Loucy (cell line): ENCODE data around the gene CACNA1I.
A peak's percentile ranks its signal among the peaks of the same experiment; 100 is the strongest.

Source experiments
- H2AFZ ChIP-seq: fragments of 200-600 bp; sonication (generic); 2 replicates; pipeline ENCODE4 v1.6.0; 2016; ENCODE audit warnings: antibody characterized with exemption, mild to moderate bottlenecking, low read length, moderate library complexity
- H3F3A ChIP-seq: fragments of 200-600 bp; 2 replicates; pipeline ENCODE4 v1.6.0; 2016; ENCODE audit warnings: antibody characterized with exemption, low read depth, mild to moderate bottlenecking
- H3K27me3 ChIP-seq: fragments of 200-600 bp; sonication (generic); 2 replicates; pipeline ENCODE4 v1.6.1; 2014; ENCODE audit warnings: low read length, mild to moderate bottlenecking; ENCODE audit not compliant: insufficient read depth, poor library complexity, severe bottlenecking
- H3K36me3 ChIP-seq: fragments of 200-600 bp; sonication (generic); 2 replicates; pipeline ENCODE4 v1.6.1; 2016; ENCODE audit warnings: low read length; ENCODE audit not compliant: insufficient read depth
- H3K4me1 ChIP-seq: fragments of 200-600 bp; sonication (generic); 2 replicates; pipeline ENCODE4 v1.5.1; 2014; ENCODE audit warnings: low read length, mild to moderate bottlenecking; ENCODE audit not compliant: insufficient read depth, poor library complexity, severe bottlenecking
- H3K4me2 ChIP-seq: fragments of 200-600 bp; sonication (generic); 2 replicates; pipeline ENCODE4 v1.6.0; 2014; ENCODE audit warnings: antibody characterized with exemption, low read length, low read depth, mild to moderate bottlenecking; ENCODE audit not compliant: poor library complexity, severe bottlenecking
- H3K4me3 ChIP-seq: fragments of 200-600 bp; sonication (generic); 2 replicates; pipeline ENCODE4 v1.5.1; 2014; ENCODE audit warnings: low read length, mild to moderate bottlenecking, mixed read lengths; ENCODE audit not compliant: poor library complexity, severe bottlenecking
- H3K79me2 ChIP-seq: fragments of 200-600 bp; sonication (generic); 2 replicates; pipeline ENCODE4 v1.6.1; 2014; ENCODE audit warnings: low read length; ENCODE audit not compliant: insufficient read depth
- H3K9ac ChIP-seq: fragments of 200-600 bp; sonication (generic); 2 replicates; pipeline ENCODE4 v1.6.0; 2014; ENCODE audit warnings: mild to moderate bottlenecking, low read depth, low read length, moderate library complexity; ENCODE audit not compliant: poor library complexity, severe bottlenecking
- H3K9me2 ChIP-seq: fragments of 200-600 bp; sonication (generic); replicated peaks from 2 replicates; pipeline ENCODE4 v1.6.1; 2016; ENCODE audit warnings: low read depth, low read length, mixed read lengths
- H3K9me3 ChIP-seq: fragments of 200-600 bp; sonication (generic); 2 replicates; pipeline ENCODE4 v1.6.1; 2014; ENCODE audit warnings: mild to moderate bottlenecking, antibody characterized with exemption, low read length, low read depth; ENCODE audit not compliant: insufficient read depth
- H4K20me1 ChIP-seq: fragments of 200-600 bp; sonication (generic); 2 replicates; pipeline ENCODE4 v1.6.0; 2014; ENCODE audit warnings: antibody characterized with exemption, low read length, mild to moderate bottlenecking; ENCODE audit not compliant: insufficient read depth, poor library complexity, severe bottlenecking
- EZH2phosphoT487 ChIP-seq: fragments of 200-600 bp; IDR thresholded peaks from 2 replicates; pipeline ENCODE4 v1.6.1; 2018; ENCODE audit warnings: antibody characterized with exemption, mild to moderate bottlenecking, moderate library complexity, borderline replicate concordance
- TF ChIP-seq, protein P1 (sequence below): fragments of 200-600 bp; sonication (generic); conservative IDR thresholded peaks from 2 replicates; pipeline ENCODE4 v1.5.1; 2014; ENCODE audit warnings: mild to moderate bottlenecking, antibody characterized with exemption, low read length

The CACNA1I gene

DNA sequence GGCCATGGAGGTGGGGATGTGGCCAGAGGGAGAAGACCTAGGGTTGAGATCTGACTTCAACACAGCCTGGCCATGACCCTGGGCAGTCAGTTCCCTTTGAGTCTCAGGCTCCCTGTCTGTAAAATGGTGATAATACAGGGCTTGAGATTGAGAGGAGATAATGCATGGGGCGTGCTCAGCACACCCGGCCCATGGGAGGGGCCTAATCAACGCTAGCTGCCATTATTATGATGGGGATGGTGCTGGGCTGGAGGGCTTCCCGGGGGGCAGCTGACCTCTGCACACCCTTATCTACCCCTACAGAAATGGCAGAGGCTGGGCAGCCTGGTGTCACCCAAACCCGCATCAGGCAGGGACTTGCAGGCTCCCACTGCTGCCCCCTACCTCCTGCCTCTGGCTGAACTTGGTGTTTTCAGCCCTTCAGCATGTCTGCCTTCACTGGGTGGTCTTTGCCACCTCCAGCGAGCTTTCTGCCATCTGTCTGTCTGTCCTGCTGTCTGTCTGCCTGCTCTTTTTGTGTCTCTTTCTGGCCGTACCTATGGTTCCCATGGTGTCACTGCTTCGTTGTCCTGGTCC lies 84.5 kb downstream of the CACNA1I start:
- Histone ChIP-seq H3K4me1 (peaks cover 9% of the 10 kb centered on the region), H3K9ac (no peak overlapping the region), H3K36me3 (no peaks in the 10 kb centered on the region), H3K79me2 (no peaks in the 10 kb centered on the region), H3F3A (no peaks in the 10 kb centered on the region), H3K4me3 (no peak overlapping the region), H3K9me3 (no peaks in the 10 kb centered on the region), H3K9me2 (no peaks in the 10 kb centered on the region), H3K4me2 (no peak overlapping the region), H2AFZ (no peak overlapping the region), H3K27me3 (no peaks in the 10 kb centered on the region), H4K20me1 (no peaks in the 10 kb centered on the region)
- no peak for TF ChIP-seq EZH2phosphoT487
- TF ChIP-seq, protein P1, sequence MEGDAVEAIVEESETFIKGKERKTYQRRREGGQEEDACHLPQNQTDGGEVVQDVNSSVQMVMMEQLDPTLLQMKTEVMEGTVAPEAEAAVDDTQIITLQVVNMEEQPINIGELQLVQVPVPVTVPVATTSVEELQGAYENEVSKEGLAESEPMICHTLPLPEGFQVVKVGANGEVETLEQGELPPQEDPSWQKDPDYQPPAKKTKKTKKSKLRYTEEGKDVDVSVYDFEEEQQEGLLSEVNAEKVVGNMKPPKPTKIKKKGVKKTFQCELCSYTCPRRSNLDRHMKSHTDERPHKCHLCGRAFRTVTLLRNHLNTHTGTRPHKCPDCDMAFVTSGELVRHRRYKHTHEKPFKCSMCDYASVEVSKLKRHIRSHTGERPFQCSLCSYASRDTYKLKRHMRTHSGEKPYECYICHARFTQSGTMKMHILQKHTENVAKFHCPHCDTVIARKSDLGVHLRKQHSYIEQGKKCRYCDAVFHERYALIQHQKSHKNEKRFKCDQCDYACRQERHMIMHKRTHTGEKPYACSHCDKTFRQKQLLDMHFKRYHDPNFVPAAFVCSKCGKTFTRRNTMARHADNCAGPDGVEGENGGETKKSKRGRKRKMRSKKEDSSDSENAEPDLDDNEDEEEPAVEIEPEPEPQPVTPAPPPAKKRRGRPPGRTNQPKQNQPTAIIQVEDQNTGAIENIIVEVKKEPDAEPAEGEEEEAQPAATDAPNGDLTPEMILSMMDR, result peak; percentile 53

DNA sequence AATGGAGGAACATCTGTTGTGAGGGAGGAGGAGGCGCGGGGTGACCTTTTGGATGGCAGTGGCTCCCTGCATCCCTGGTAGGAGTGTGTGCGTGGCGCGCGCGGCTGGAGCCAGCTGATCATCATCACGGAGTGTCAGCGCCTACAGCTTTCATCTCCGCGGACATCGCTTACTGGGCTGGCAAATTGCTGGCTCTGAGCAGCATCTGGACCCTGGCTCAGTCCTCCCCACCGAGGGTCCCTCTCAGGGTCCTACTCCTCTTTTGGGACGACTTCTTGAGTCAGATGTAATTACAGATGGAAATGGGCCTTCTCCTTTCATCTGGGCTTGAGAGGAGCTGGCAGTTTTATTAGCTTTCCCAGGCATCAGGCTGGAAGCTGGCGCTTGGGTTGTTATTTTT lies 85.3 kb downstream of the CACNA1I start:
- Histone ChIP-seq H3F3A (no peaks in the 10 kb centered on the region), H3K4me3 (no peak overlapping the region), H3K9me3 (no peaks in the 10 kb centered on the region), H3K9me2 (no peaks in the 10 kb centered on the region), H3K4me1 (peaks cover 9% of the 10 kb centered on the region), H3K36me3 (no peaks in the 10 kb centered on the region), H2AFZ (no peak overlapping the region), H3K4me2 (no peak overlapping the region), H4K20me1 (no peaks in the 10 kb centered on the region), H3K9ac (no peak overlapping the region), H3K79me2 (no peaks in the 10 kb centered on the region), H3K27me3 (no peaks in the 10 kb centered on the region)
- TF ChIP-seq, protein P1, result no peak
- no peak for TF ChIP-seq EZH2phosphoT487

GRCh38 chr22:39656495-39657490 lies 86.2 kb downstream of the CACNA1I start:
- no peaks in the 10 kb centered on the region for H3F3A ChIP-seq
- no peak overlapping the region for H3K4me2 ChIP-seq
- no peaks in the 10 kb centered on the region for H3K9me3 ChIP-seq
- no peak overlapping the region for H2AFZ ChIP-seq
- no peaks in the 10 kb centered on the region for H3K36me3 ChIP-seq
- H3K79me2 ChIP-seq, result no peaks in the 10 kb centered on the region
- no peak overlapping the region for H3K9ac ChIP-seq
- TF ChIP-seq, protein P1, result no peak
- no peak for TF ChIP-seq EZH2phosphoT487
- H3K4me3 ChIP-seq, result no peak overlapping the region
- no peaks in the 10 kb centered on the region for H4K20me1 ChIP-seq
- no peaks in the 10 kb centered on the region for H3K27me3 ChIP-seq
- H3K9me2 ChIP-seq, result no peaks in the 10 kb centered on the region
- H3K4me1 ChIP-seq, result peaks cover 9% of the 10 kb centered on the region
